HG03439 (cell line): ENCODE data around the gene KRT14.
"Not testable (repeated sequence)": the region's sequence is repeated elsewhere in the genome, so short reads cannot be mapped to it uniquely, and the experiment has no call there.

Experiments
- ATAC-seq: cut with Tn5 transposase; IDR thresholded peaks from one replicate; pipeline ENCODE4 v1.9.1; 2021; ENCODE audit warnings: mild to moderate bottlenecking, moderate library complexity; ENCODE audit not compliant: unreplicated experiment

KRT14 gene

DNA sequence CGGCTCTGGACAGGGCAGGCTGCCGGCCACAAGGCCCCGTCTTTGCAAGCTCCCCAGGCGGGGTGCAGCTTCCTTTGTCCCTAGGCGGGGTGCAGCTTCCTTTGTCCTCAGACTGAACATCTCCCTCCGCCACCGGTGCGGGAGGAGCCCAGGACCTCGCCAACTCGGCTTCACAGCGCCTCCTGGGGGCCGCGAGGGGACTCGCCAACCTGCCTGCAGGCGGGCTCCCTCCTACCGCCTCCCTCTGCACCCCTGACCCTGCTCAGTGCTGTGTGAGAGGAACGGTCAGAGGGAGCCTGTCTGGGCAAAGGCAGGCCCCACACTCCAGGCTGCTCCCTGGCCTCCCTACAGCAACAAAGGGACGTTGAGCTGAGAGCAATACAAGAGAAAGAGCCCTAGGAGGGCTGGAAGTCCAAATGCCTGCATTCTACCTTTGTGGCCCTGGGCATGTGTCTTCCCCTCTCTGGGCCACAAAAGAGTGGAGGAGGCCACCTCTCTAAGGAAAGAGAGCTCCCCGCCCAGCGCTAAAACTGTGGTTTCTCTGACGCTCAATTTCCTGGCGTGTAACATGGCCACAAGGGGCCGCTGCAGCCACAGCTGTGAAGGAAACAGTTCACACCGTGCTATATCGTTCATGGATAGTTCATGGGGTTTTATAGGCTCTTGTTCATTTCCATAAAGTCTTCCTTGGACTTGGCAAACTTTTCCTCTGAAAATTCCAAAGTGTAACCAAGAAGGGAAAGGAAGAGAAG is 37.7 kb downstream of the KRT14 start:
- no peak for ATAC-seq

DNA sequence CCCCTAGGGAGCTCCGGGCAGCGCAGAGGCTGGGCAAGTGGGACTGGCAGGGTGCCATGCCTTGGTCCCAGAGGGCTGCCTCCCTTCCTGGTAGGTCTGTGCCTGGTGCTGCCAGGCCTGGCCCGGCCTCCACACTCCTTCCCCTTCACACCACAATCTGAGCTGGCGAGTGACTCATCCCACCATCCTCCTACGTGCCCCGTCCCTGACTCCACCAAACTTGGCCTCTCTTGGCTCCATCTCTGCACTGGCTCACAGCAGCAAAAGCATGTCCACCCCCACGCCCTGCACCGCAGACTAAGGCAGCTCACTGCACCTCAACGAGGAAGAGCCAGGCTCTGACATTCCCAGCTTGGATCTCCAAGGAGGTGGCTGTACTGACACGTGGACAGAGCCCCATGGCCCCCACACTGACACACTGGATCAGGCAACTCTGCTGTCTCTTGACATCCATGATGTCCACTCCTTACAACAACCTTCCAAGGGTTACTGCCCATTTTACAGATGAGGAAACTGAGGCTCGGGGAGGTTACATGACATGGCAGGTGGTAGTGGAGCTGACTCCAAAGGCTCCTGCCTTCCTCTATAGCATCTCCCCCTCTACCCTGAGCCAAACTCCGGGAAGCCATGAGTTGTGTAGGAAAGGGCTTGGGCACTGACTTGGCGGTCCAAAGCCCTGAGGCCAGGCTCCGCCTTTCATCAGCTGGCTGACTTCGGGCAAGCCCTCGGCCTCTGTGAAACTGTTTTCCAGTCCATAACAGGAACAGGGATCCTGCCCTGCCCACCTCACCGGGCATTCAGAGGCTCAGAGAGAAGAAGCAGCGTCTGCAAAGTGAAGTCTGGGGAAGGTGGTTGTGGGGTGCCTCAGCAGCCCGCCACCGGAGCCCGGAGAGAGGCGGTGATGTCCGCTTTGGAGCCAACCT is 38.5 kb downstream of the KRT14 start:
- ATAC-seq: no peak

DNA sequence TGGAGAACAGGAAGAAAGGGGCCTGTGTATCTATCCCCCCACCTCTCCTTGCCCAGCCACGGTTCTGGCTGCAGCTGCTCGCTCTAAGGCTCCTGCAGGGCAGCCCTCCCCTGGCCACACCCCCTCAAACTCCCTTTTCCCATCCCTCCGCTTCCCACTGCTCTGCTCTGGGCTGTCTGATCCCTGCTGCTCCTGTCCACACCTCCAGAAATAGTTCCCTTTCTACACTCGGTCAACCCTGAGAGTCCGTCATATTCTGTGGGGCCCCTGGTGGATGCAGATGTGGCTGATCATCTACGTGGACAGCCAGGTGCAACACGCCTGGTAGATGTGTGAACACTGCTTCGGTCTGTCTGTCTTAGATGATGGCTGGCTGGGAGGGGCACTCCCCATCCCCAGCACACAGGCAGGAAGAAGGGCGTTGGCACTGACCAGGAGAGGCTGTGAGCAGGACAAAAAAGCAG is 39.3 kb downstream of the KRT14 start:
- ATAC-seq: no peak

DNA sequence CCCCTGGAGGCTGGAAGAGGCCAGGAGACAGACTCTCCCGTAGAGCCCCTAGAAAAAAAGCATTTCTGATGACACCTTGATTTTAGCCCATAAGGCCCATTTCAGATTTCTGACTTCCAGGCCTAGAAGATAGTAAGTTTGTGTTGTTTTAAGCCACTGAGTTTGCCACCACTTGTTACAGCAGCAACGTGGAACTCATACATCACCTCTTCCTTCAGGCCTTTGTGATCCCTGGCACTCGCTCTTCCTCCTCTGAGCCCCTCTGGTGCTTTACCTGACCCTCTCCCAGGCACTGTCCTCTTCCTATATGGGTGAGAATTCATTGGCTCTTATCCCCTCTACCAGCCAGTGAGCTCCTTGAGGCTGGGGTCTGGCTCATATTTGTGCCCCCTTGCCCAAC is 39.9 kb downstream of the KRT14 start:
- ATAC-seq: no peak

DNA sequence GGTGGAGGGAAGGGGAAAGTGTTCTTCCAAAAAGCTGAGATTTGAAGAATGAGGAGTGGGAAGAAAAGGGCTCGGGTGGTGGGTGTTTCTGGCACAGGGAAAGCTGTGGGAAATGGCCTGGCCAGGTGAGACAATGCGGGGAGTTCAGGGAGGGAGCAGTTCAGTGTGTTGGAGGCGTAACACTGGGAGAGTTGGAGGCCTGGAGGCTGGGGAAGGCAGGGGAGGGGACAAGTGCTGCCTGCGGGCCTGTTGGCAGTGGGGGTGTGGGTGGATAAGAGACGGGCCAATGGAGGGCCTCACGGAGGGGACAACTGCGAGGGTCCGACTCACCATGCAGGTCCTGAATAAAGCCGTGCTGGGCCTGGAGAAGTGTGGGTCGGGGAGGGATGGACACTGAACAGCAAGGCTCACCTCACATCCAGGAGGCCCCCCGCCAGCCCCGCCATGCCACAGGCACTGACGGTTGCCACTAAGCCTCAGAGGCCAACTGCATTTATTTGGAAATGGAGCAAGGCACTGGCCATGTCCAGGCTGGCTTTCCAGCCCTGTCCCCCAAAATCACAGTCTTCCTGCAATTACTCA is 40.8 kb downstream of the KRT14 start:
- ATAC-seq: no peak

DNA sequence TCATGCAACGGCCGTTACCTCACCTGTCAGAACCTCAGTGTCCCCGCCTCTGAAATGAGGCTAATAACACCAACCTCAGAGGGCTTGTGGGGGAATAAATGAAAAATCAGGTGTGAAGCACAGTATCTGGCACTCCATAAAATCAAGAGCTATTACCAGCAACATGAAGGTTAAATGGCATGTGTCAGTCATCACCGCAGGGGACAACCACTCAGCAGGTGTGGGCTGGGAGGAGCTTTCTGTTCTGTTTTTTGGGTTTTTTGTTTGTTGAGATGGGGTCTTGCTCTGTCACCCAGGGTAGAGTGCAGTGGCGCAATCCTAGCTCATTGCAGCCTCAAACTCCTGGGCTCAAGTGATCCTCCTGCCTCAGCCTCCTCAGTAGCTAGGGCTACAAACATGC is 41.8 kb downstream of the KRT14 start:
- no peak for ATAC-seq

DNA sequence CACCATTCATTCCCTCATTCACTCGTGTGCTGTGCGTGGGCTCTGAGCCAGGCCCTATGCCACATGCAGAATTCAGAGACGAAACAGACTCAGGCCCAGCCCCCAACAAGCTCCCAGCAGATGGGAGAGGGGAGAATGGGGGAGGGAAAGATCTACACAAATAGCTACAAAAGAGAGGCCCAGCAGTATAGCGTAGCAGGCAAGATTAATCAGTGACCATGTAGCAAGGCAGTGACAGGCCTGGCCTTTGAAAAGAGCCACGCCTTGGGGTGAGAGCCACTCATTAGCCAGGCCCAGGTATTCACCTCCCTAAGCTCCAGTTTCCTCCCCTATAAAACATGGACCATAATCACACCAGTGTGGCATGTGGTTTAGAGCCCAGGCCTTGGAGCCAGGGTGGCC is 42.2 kb downstream of the KRT14 start:
- no peak for ATAC-seq

DNA sequence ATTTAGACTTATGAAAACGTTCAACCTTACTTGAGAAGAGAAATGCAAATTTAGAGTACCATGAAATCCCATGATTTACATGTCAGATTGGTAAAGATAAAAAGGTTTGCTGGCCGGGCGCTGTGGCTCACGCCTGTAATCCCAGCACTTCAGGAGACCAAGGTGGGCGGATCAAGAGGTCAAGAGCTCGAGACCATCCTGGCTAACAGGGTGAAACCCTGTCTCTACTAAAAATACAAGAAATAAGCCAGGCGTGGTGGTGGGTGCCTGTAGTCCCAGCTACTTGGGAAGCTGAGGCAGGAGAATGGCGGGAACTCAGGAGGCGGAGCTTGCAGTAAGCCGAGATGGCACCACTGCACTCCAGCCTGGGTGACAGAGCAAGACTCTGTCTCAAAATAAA is 43.9 kb downstream of the KRT14 start:
- not testable (repeated sequence) for ATAC-seq

DNA sequence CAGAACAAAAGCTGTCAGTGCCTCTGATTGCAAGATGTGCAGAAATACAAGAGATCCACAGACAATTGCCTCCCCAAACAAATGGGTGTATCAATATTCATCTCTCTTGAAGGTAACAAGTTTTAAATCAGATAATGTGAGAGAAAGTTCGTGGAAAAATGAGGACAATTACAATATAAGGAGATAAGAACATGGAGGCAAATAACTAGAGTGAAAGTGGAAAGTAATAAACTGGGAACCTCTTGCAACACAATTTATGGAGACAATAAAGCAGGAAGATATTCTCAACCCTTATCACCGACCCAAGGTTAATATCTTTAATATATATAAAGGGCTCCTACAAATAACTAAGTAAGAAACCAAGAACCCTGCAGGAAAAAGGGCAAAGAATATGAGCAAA is 44.3 kb downstream of the KRT14 start:
- ATAC-seq: no peak

DNA sequence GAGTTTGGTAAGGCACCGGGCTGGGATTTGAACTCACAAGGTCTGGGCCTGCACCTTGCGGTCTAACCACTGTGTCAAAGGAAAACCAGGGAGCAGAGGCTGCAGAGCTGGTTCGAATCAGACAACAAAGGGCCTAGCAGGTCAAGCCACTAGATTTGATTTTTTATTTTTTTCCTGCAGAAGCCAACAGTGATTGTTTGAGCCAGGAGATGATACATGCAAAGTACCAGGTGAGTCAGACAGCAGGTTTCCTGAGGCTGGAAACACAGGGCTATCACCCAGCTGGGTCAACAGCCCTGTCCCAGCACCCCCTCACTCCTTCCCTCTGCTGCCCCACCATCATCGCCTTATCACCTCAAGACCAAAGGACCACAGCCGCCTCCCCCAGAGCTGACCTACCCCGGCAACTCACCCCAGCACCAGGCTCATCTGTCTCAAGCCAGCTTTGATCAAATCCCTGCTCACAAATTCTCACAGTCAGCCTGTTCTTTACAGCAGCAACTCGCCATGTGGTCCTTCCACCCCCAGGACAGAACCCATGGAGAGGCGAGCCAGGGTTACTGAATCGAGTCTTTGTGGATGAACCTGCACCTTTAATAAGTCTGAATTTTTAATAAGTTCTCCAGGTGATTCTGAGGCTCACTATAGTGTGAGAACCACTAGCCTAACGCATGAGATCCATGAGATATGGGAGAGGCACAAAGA is 45.6 kb downstream of the KRT14 start:
- no peak for ATAC-seq

DNA sequence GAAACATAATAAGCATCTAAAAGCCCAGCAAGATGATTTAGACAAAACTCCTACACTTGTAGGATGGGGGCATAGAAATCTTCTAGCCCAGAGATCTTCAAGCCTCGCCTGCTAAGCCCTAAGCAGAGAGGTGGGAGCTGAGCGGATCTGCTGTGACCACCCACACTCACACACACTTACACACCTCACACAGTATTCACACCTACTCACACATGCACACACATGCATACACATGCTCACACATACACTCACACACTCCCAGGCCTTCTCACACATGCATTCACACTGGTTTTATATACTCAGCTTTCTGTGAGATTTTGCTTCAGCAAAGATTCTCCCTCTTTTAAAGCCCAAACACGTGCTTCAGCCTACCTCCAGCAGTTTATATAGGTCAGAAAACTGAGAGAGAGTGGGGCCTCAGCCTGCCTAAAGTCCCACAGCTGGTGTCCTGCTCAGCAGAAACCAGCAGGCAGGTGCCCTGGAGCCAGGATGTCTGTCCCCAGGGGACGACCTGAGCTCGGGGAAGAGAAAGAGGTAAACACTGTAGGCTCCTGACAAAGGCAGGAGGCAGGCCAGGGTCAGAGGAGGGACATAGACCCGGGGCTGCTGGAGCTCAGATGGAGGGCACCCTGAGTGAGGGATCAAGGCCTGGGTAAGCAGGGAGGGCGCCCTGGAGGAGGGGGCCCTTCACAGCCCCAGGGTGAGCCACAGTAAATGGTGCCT is 46.6 kb downstream of the KRT14 start:
- no peak for ATAC-seq

DNA sequence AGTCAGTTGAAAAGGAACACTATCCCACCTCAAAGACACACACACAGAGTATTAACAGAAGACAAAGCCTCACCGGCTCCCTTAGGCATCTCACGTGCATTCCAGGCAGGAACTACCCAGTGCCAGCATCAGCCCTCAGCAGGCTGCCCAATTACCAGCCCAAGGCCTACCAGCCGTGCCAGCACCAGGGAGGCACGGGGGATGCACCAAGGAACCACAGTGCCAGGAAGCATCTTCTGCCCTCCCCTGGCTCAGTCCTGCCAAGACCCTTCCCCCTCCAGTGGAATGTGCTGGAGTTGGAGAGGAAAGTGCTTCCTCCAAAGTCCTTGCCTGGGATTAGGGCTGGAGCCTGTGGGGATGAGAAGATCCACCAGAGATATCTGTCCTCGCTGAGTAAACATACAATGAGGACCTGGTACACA is 47.6 kb downstream of the KRT14 start:
- ATAC-seq: no peak

DNA sequence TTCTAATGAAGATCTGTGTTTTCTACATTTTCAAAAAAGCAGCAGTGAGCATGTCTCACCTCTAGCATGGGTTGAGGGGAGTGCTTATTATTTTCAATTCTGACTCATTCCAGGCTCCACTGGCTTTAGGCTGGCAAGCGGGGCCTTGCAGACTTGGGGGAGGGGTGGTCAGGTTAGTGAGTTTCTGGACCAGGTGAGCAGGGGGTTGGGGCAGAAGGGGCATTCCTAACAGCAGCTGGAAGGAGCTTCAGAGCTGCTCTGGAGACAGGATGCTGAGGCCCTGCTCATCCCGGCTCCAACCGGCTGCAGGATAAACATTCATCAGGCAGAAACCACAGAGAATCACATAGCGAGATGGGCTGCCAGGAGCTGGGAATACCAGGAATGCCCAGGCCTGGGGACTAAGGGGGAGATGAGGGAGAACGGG is 48.1 kb downstream of the KRT14 start:
- no peak for ATAC-seq

DNA sequence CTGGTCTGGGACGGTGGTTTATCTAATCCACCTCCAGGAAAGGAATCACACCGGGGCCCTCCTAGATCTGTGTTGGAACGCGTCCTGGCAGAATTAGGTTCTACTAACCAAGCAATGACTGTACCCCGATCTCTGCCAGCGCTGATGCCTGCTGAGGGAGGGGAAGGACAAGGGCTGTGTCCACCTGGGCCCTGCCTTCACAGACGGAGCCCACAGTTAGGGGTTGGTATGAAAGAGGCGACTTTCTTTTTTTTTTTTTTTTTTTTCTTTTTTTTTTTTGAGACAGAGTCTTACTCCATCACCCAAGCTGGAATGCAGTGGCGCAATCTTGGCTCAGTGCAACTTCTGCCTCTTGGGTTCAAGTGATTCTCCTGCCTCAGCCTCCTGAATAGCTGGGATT is 48.7 kb downstream of the KRT14 start:
- no peak for ATAC-seq

DNA sequence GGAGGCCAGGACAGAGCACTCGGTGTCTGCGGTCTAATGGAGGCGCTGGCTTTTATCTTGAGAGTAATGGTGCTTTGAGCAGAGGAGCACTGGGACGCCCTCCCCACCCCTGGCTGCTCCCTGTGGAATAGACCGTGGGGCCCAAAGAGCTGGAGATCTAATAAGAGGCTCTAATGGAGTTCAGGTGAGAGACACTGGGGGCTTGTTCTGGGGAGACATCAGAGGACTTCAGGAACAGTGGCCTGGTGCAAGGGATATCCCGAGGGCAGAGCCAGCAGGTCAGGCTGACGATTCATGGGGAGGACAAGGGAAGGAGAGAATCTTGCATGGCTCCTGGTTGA is 49.1 kb downstream of the KRT14 start:
- no peak for ATAC-seq

DNA sequence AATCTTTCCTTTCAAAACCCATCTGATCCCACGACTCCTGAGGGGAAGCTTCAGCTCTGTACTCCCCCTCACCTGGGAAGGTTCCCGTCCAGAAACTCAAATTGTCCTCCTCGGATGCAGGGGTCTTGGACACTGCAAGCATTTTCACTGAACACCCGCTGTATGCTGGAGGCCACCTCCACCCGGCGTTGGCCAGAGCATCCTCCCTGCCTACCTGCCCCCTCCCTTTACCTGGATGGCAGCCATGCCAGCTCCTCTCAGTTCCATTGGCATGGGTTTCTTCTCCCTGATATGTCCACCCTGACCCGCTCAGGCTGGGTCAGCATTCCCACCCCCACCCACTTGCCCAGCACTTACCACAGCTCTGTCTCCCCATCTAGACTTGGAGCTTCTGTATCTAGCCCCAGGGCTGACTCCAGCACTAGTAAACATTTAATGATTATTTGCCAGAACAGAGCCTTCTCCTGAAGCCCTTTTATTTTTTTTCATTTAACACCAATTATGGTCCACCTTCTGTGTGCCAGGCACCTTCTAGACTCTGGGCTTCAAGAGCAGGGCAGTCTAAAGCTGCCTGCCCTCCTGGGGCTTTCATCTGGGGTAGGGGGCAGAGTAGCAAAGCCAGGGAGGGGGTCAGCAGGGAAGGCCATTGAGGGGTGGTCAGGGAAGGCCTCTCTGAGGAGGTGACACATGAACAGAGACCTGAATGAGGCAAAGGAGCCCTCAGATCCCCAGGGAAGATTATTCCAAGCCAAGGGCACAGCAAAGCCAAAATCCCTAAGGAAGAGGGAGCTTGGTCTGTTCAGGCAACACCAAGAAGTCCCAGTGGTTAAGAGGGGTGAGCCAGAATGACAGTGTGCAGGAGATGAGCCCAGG is 49.7 kb downstream of the KRT14 start:
- ATAC-seq: no peak

DNA sequence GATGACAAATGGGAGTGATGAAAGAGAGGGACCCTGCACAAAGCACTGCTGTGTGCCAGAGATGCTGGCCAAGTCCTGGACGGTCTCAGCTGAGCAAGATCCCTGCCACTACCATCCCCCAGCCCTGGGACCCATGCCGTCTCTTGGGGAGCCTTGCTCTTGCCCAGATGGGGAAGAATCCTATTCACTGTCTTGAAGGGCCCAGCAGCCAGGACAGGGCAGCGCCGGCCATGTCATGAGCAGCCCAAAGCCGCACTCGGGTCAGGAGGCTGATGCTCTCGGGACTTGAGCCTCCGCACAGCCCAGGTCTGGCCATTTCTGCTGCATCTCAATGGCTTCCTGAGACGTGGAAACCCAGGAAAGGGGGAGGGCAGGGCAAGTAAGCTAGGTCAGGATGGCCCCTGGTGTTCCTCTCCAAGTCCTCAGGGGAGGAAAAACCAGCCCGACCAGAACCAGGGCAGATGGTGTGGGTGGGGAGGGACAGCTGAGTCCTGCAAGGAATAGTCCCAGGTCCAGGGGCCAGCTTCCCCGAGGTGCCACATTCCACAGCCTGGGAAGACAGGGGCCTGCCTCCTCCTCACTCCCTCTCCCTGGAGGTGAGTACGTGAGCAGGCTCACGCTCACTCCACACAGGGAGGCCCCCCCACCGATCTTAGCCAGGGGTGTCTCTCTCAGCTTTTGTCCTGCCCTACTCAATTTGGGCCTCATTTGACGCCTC is 50.8 kb downstream of the KRT14 start:
- ATAC-seq: no peak

DNA sequence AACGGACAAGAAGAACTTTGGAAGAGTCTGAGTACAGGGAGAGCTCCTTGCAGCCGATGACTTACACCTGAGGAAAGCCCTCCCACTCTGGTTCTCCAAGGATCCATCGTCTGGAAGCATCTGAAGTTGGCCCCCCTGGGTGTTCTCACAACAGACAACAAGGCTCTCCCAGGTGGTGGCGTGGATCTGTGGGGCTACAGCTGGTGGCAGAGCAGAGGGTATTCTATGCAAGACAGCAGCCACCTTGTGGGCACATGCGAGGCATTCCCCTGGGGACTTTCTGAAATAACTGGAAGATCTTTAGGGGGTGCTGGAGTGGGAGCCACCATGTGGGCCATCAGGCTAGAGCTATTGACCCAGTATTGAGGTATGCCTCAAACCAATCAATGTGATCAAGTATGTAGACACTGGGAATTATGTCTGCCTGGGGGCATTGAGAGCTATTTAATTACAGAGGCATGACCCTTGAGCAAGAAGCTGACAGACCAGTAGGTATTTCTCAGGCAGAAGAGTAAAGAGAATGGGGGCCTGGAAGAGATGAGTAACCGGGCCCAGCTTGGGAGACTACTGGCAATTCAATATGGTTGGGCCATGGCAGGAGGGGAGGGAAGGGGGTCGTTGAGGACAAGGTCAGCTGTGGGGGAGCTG is 51.7 kb downstream of the KRT14 start:
- no peak for ATAC-seq
